Duodenal mucosa (tissue), 2 donors: ENCODE data around the gene UGT1A5.

Experiments
- H3K27ac ChIP-seq: one replicate; pipeline ENCODE4 v1.7.0; 2013; ENCODE audit warnings: low read depth, low read length
- H3K27me3 ChIP-seq, 2 donors: one replicate each; pipeline ENCODE4 v1.7.0; 2013; ENCODE audit warnings: low read length in 2 of 2, control low read depth in 1 of 2; ENCODE audit not compliant: insufficient read depth in 2 of 2, control insufficient read depth in 1 of 2
- H3K36me3 ChIP-seq, 2 donors: one replicate each; pipeline ENCODE4 v1.7.0; 2013; ENCODE audit warnings: low read length in 2 of 2, control low read depth in 1 of 2; ENCODE audit not compliant: insufficient read depth in 2 of 2, control insufficient read depth in 1 of 2
- H3K4me1 ChIP-seq, 2 donors: one replicate each; pipeline ENCODE4 v1.7.0; 2013; ENCODE audit warnings: low read length in 2 of 2, control low read depth in 1 of 2; ENCODE audit not compliant: insufficient read depth in 2 of 2, control insufficient read depth in 1 of 2
- H3K4me3 ChIP-seq, 2 donors: one replicate each; pipeline ENCODE4 v1.7.0; 2013; ENCODE audit warnings: low read length in 2 of 2, low read depth in 1 of 2
- H3K9ac ChIP-seq, 2 donors: one replicate each; pipeline ENCODE4 v1.7.0; 2013; ENCODE audit warnings: low read length in 2 of 2, low read depth in 1 of 2
- H3K9me3 ChIP-seq, 2 donors: one replicate each; pipeline ENCODE4 v1.7.0; 2013; ENCODE audit warnings: low read length in 2 of 2, control low read depth in 1 of 2; ENCODE audit not compliant: control insufficient read depth in 1 of 2

Gene UGT1A5

GRCh38 chr2:233816334-233816733, 103.6 kb downstream of the UGT1A5 start:
- Histone ChIP-seq H3K9ac (no peak overlapping the region), H3K4me3 (no peak overlapping the region), H3K27me3 (peaks cover 2 to 3% of the 10 kb centered on the region in 2 donors), H3K4me1 (peaks cover 0 to 7% of the 10 kb centered on the region in 2 donors), H3K27ac (no peak overlapping the region), H3K9me3 (no peaks in the 10 kb centered on the region), H3K36me3 (no peaks in the 10 kb centered on the region)

GRCh38 chr2:233816771-233817170, 104.1 kb downstream of the UGT1A5 start:
- Histone ChIP-seq H3K27ac (no peak overlapping the region), H3K4me3 (no peak overlapping the region), H3K9me3 (no peaks in the 10 kb centered on the region), H3K36me3 (no peaks in the 10 kb centered on the region), H3K4me1 (peaks cover 4 to 11% of the 10 kb centered on the region in 2 donors), H3K27me3 (peaks cover 2 to 3% of the 10 kb centered on the region in 2 donors), H3K9ac (no peak overlapping the region)

GRCh38 chr2:233817361-233817911, 104.7 kb downstream of the UGT1A5 start:
- peaks cover 9 to 18% of the 10 kb centered on the region in 2 donors for H3K4me1 ChIP-seq
- no peak overlapping the region for H3K4me3 ChIP-seq
- H3K36me3 ChIP-seq = no peaks in the 10 kb centered on the region
- H3K9me3 ChIP-seq = no peaks in the 10 kb centered on the region
- no peak overlapping the region for H3K27ac ChIP-seq
- no peak overlapping the region for H3K9ac ChIP-seq
- peaks cover 2 to 3% of the 10 kb centered on the region in 2 donors for H3K27me3 ChIP-seq

- no peak overlapping the region for H3K27ac ChIP-seq
Measured at GRCh38 chr2:233817995-233818638, 105.4 kb downstream of the UGT1A5 start.

GRCh38 chr2:233818639-233819621, 106.2 kb downstream of the UGT1A5 start:
- no peak overlapping the region for H3K27ac ChIP-seq
- H3K9me3 ChIP-seq = no peaks in the 10 kb centered on the region
- no peak overlapping the region for H3K9ac ChIP-seq
- H3K4me1 ChIP-seq = peaks cover 9 to 29% of the 10 kb centered on the region in 2 donors
- peaks cover 0 to 3% of the 10 kb centered on the region in 2 donors for H3K27me3 ChIP-seq
- H3K4me3 ChIP-seq = no peak overlapping the region
- H3K36me3 ChIP-seq = no peaks in the 10 kb centered on the region

More at GRCh38 chr2:233817995-233818638, 105.4 kb downstream of the UGT1A5 start:
- Histone ChIP-seq H3K9me3 (no peaks in the 10 kb centered on the region), H3K27me3 (peaks cover 2 to 3% of the 10 kb centered on the region in 2 donors), H3K9ac (no peak overlapping the region), H3K4me1 (peaks cover 9 to 24% of the 10 kb centered on the region in 2 donors), H3K36me3 (no peaks in the 10 kb centered on the region), H3K4me3 (no peak overlapping the region)

- H3K36me3 ChIP-seq = no peaks in the 10 kb centered on the region
- H3K9ac ChIP-seq = no peak overlapping the region
- peaks cover 9 to 29% of the 10 kb centered on the region in 2 donors for H3K4me1 ChIP-seq
- H3K9me3 ChIP-seq = no peaks in the 10 kb centered on the region
- H3K4me3 ChIP-seq = no peak overlapping the region
- peaks cover 0 to 3% of the 10 kb centered on the region in 2 donors for H3K27me3 ChIP-seq
- no peak overlapping the region for H3K27ac ChIP-seq
Measured at GRCh38 chr2:233819884-233820773, 107.4 kb downstream of the UGT1A5 start.

GRCh38 chr2:233820774-233821105, 108.0 kb downstream of the UGT1A5 start:
- H3K27me3 ChIP-seq = peaks cover 0 to 3% of the 10 kb centered on the region in 2 donors
- no peak overlapping the region for H3K27ac ChIP-seq
- no peak overlapping the region for H3K4me3 ChIP-seq
- no peaks in the 10 kb centered on the region for H3K9me3 ChIP-seq
- H3K4me1 ChIP-seq = peaks cover 9 to 29% of the 10 kb centered on the region in 2 donors
- no peak overlapping the region for H3K9ac ChIP-seq
- H3K36me3 ChIP-seq = no peaks in the 10 kb centered on the region

- Histone ChIP-seq H3K4me3 (no peak overlapping the region), H3K27ac (no peak overlapping the region), H3K27me3 (peaks cover 0 to 3% of the 10 kb centered on the region in 2 donors), H3K9ac (no peak overlapping the region), H3K9me3 (no peaks in the 10 kb centered on the region), H3K36me3 (no peaks in the 10 kb centered on the region), H3K4me1 (peaks cover 9 to 29% of the 10 kb centered on the region in 2 donors)
Measured at GRCh38 chr2:233821196-233821595, 108.5 kb downstream of the UGT1A5 start.

GRCh38 chr2:233821709-233822100, 109.0 kb downstream of the UGT1A5 start:
- H3K4me3 ChIP-seq = no peak overlapping the region
- no peaks in the 10 kb centered on the region for H3K9me3 ChIP-seq
- peaks cover 0 to 3% of the 10 kb centered on the region in 2 donors for H3K27me3 ChIP-seq
- H3K27ac ChIP-seq = no peak overlapping the region
- H3K4me1 ChIP-seq = peaks cover 9 to 29% of the 10 kb centered on the region in 2 donors
- no peak overlapping the region for H3K9ac ChIP-seq
- H3K36me3 ChIP-seq = no peaks in the 10 kb centered on the region
